ENCODE data around the gene PHACTR1. TPM values are rescaled to one million over a fixed set of nuclear protein-coding genes. Genes with fewer than 3 reads are reported as not detected.

PHACTR1 gene
- total RNA-seq, 1 experiment from 2014 or later = 2.6 TPM

GRCh38 chr6:12842658-12843057 is 126.1 kb downstream of the PHACTR1 start:
- POLR2A ChIA-PET (ENCODE audit: low non-redundant PET) = no interaction called here
- H3K27ac ChIP-seq (ENCODE audit: low read depth, low read length, poor library complexity, severe bottlenecking) = no peak overlapping the region
- no TSS peak for BruUV-seq (replicated peaks)
- H3K27me3 ChIP-seq (replicated peaks; ENCODE audit: insufficient read depth, low read depth, low read length, poor library complexity) = no peaks in the 10 kb centered on the region
- peaks cover 4% of the 10 kb centered on the region for H3K9me3 ChIP-seq (ENCODE audit: low read depth, low read length, poor library complexity, severe bottlenecking)
- CTCF ChIA-PET = no interaction called here
- intact Hi-C loops (cut with micrococcal nuclease; ENCODE audit: unreplicated experiment) = no loop called here
- DNase-seq (ENCODE audit: low spot score) = no peak
- no peak overlapping the region for H3K4me3 ChIP-seq (ENCODE audit: low read depth, low read length, poor library complexity, severe bottlenecking)
- no peak for TF ChIP-seq CTCF (conservative IDR thresholded peaks at IDR 0.05; ENCODE audit: low read depth, low read length)
- no peak for TF ChIP-seq EZH2 (IDR thresholded peaks at IDR 0.05; ENCODE audit: borderline replicate concordance, low read depth, low read length, poor library complexity, severe bottlenecking)
- H3K36me3 ChIP-seq (ENCODE audit: insufficient read depth, low read length, poor library complexity, severe bottlenecking) = no peaks in the 10 kb centered on the region
- H3K4me1 ChIP-seq (ENCODE audit: insufficient read depth, low read length, poor library complexity, severe bottlenecking) = no peaks in the 10 kb centered on the region

GRCh38 chr6:12844284-12845223 is 128.0 kb downstream of the PHACTR1 start:
- ChIA-PET POLR2A (ENCODE audit: low non-redundant PET) (no interaction called here), CTCF (interaction anchor here (0.7 kb wide), 2 partner anchors 21 to 268 kb away, joined by 3 read pairs; no protein-coding TSS in a partner anchor)
- H3K9me3 ChIP-seq (ENCODE audit: low read depth, low read length, poor library complexity, severe bottlenecking) = no peaks in the 10 kb centered on the region
- no peak overlapping the region for H3K4me3 ChIP-seq (ENCODE audit: low read depth, low read length, poor library complexity, severe bottlenecking)
- H3K4me1 ChIP-seq (ENCODE audit: insufficient read depth, low read length, poor library complexity, severe bottlenecking) = no peaks in the 10 kb centered on the region
- BruUV-seq (replicated peaks) = no TSS peak
- intact Hi-C loops (cut with micrococcal nuclease; ENCODE audit: unreplicated experiment) = loop anchor here (1.0 kb wide), 1 partner anchor 206 kb away; no protein-coding TSS in a partner anchor
- H3K36me3 ChIP-seq (ENCODE audit: insufficient read depth, low read length, poor library complexity, severe bottlenecking) = no peaks in the 10 kb centered on the region
- H3K27me3 ChIP-seq (replicated peaks; ENCODE audit: insufficient read depth, low read depth, low read length, poor library complexity) = no peaks in the 10 kb centered on the region
- no peak overlapping the region for H3K27ac ChIP-seq (ENCODE audit: low read depth, low read length, poor library complexity, severe bottlenecking)
- TF ChIP-seq EZH2 (IDR thresholded peaks at IDR 0.05; ENCODE audit: borderline replicate concordance, low read depth, low read length, poor library complexity, severe bottlenecking) = no peak
- peak; percentile 81 for TF ChIP-seq CTCF (conservative IDR thresholded peaks at IDR 0.05; ENCODE audit: low read depth, low read length)
- peak; percentile 53 for DNase-seq (ENCODE audit: low spot score)

GRCh38 chr6:12845224-12846004 is 128.8 kb downstream of the PHACTR1 start:
- ChIA-PET POLR2A (ENCODE audit: low non-redundant PET) (no interaction called here), CTCF (no interaction called here)
- Histone ChIP-seq H3K36me3 (ENCODE audit: insufficient read depth, low read length, poor library complexity, severe bottlenecking) (no peaks in the 10 kb centered on the region), H3K27me3 (replicated peaks; ENCODE audit: insufficient read depth, low read depth, low read length, poor library complexity) (no peaks in the 10 kb centered on the region), H3K4me3 (ENCODE audit: low read depth, low read length, poor library complexity, severe bottlenecking) (no peak overlapping the region), H3K4me1 (ENCODE audit: insufficient read depth, low read length, poor library complexity, severe bottlenecking) (no peaks in the 10 kb centered on the region), H3K27ac (ENCODE audit: low read depth, low read length, poor library complexity, severe bottlenecking) (no peak overlapping the region), H3K9me3 (ENCODE audit: low read depth, low read length, poor library complexity, severe bottlenecking) (no peaks in the 10 kb centered on the region)
- intact Hi-C loops (cut with micrococcal nuclease; ENCODE audit: unreplicated experiment) = no loop called here
- BruUV-seq (replicated peaks) = no TSS peak
- TF ChIP-seq CTCF (conservative IDR thresholded peaks at IDR 0.05; ENCODE audit: low read depth, low read length) (no peak), EZH2 (IDR thresholded peaks at IDR 0.05; ENCODE audit: borderline replicate concordance, low read depth, low read length, poor library complexity, severe bottlenecking) (no peak)
- DNase-seq (ENCODE audit: low spot score) = no peak
